Amniotic stem cell (primary cell): ENCODE data around the gene LDAH.

ENCODE experiments used
- DNase-seq: peaks from one replicate; lab custom pipeline; 2025; lab: John Stamatoyannopoulos, UW

Gene LDAH

GRCh38 chr2:20650877-20651730, 171.8 kb downstream of the LDAH start, which contains the start of gene HS1BP3:
TSS of gene HS1BP3 (minus strand) at chr2:20651098. CDS start at chr2:20651063, 35 bp downstream.
- peak; percentile 47 for DNase-seq

DNA sequence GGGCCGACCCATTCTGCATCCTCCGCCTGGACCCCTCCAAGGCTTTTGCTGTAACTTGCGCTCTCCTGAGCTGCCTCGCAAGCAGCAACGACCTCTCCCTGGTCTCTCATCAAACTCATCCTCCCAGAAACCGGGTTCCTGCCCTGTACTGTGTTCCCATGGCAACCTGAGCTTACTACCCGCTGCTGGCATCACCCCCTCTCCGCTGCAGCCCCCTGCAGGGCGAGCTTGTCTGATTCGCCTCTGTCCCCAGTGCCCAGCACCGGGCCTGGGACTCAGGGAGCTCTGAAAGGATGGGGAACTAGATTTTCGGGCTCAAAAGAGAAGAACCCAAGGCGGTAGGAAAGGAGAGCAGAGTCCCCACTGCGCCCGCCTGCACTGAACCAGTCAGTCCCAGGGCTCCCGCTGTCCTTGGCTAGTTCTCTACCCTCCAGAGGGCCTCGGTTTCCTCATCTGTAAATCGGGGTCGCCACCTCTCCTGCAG, 172.5 kb downstream of the LDAH start:
- DNase-seq, result no peak

DNA sequence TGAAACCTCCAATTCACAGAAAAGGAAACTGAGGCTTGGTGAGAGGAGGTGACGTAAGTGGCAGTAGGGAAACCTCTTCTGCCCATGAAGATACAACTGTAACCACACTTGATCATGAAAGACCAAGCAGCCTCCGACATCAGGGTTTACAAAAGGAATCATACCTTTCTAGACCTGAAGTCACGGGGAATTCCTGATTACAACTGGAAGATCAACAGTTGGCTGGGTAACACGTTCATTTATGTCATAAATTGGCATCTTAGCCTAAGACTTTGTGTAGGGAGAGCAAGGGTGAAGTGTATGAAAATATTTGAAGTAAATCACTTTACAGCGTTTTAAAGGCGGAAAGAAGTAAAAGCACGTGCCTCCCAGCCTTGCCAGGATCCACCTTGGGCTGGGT, 172.9 kb downstream of the LDAH start:
- no peak for DNase-seq

- DNase-seq, result no peak
Observed at GRCh38 chr2:20649576-20649975, 173.3 kb downstream of the LDAH start.

DNA sequence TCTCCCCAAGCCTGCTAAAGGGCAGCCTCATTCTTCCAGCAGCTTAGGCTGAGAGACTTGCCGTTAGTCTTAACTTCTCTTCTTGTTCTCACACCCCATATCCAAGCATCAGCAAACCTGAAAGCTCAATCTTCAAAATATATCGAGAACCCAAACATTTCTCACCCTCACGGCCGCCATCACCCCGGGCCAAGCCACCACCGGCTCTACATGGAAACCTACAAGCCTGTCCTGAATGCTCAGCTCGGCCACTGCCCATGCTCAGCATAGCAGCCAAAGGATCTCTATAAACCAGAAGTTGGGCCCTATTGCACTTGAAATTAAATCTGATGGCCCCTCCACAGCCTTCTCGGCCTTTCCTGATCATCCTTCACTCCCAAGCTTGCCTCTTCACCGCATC, 174.1 kb downstream of the LDAH start:
- no peak for DNase-seq

DNA sequence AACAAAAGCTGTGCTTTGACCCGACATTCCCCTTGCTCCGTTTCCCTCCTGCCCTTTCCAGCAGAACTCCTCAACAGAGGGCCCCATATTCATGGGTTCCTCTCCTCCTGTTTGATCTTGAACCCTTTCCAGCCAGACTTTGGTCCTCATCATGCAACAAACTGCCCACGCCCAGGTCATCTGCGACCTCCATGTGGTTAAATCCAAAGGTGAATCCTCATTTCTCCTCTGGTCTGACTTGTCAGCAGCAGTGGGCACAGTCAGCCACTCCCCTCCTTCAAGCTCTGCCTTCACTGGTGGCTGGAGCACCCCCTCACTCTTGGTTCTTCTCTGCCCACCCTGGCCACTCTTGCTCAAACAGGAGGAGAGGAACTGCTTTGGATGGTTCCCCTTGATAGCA, 174.7 kb downstream of the LDAH start:
- no peak for DNase-seq

DNA sequence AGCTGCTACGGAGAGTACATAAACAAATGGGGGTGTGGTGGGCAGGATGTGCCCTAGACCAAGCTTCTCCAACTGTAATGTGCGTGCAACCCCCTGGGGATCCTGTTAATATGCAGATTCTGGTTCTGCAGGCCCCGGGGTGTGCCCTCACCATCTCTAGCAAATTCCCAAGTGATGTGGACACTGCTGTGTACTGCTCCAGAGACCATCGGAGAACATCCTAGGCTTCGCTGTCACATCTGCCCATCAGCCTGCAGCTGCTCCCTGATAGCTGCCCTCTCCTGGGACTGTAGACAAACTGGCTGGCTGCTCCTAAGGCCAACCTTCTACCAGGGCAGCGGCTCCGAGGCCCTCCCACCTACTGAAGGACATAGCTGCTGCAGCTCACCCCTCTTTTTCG, 175.2 kb downstream of the LDAH start:
- no peak for DNase-seq

- DNase-seq, result no peak
Observed at GRCh38 chr2:20647211-20647610, 175.7 kb downstream of the LDAH start.

GRCh38 chr2:20646446-20646845, 176.5 kb downstream of the LDAH start:
- no peak for DNase-seq

- no peak for DNase-seq
Observed at GRCh38 chr2:20645761-20646160, 177.1 kb downstream of the LDAH start.

GRCh38 chr2:20645301-20645701, 177.6 kb downstream of the LDAH start:
- no peak for DNase-seq

DNA sequence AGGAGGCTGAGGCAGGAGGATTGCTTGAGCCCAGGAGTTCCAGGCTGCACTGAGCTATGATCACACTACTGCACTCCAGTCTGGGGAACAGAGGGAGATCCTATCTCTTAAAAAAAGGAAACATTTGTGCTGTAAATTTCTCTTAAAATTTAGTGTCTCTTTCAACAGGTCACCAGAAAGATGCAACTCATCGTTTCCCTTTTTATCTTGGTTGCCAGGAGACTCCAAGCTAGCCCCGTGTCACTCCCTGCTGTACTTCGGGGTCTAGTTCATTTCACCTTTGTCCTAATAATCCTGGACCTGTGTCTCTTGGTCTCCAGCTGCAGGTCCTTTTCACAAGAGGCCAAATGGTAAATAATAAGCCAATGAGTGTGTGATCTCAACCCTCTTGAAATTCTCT, 179.1 kb downstream of the LDAH start:
- no peak for DNase-seq

DNA sequence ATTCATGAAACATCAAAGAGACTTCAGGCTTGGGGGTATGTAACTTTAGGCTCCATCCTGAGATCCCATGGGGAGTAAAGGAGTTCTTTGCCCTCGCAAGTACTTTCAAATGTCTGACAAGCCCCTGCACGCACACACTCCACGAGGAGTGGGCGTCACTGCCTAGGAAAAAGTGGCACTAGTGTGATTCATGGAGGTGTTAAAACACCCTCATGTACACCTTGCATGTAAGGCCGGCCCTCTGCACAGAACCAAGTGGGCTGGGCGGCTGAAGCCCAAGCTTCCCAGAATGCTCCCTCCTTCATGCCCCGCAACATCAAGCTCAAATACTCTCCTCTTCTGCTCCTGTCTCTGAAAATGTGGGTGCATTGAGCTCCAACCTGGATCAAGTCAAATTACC, 179.8 kb downstream of the LDAH start:
- no peak for DNase-seq

DNA sequence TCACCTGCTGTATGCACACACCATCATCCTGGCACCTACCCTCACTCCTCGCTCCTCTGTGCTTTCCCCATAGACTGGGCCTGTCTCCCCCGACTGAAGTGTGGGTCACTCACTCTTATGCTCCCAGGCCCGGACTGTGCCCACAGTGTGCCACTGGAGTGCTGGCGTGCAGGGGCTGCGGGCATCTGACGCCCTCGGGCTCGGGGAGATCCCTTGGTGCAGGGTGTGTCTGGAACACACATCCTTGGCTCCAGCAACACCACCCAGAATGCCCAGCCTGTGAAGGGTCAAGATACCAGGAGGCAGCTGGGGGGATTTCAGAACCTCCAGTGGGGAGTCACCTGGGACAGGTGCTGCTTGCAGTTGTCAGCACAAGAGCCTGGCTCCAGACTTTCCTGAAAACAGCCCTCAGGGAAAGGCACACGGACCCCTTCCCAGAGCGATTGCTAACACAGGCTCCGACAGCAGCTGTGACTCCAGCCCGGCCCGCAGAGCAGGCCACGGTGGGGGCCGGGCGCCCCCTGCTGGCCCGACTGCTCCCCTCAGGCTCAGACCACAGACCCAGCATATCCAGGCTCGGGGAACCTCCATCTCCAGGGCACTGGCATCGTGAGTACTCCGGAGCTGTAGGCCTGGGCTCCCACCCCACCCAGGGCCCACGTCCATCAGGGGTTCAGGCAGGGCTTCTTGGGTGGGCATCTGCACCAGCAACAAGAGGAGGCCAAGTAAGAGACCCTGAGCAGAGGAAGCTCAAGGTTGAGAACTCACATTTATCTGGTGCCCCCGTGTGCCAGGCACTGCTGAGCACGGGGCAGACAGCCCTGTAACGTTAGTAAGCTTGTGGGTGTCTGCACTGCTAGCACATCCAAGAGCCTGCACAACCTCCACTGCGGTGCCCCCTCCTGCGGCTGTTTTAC, 180.6 kb downstream of the LDAH start:
- DNase-seq, result peak; percentile 42

DNA sequence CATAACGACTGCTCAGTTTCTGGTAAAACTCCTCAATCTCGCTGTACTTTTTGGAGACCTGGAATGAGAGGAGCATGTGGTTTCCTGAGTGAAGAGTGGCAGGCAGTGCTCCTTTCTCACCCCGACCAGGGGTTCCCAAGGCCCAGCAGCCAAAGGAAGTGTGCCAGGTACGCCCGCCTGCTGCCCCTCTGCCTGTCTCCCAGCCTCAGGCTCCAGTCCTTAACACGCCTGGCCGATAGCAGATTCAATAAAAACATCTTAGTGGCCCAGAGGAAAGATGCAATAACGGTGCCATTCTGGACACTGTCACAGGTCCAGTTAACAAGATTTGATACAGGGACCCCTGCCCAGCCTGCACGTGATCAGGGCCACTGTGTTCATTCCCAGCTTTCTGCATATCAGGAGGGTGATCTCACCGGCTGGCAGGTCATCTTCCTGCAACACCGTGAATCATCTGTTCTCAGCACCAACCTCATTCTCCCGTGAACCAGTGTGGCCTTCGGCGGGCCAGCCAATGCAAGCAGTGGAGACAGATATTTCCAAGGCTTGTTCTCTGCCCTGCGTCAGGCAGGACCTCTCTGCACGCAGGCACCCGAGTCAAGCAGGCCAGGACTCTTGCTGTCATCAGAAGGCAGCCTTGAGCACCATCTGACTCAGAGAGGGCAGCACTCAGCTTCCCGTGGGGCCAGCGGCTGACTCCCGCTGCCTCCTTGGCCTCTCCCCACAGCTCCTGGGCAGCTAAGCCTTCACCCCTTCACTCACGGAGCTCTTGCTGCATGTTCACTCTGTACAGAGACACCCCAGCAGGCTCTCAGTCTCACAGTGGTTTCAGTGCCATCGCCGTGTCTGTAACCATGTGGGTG, 181.5 kb downstream of the LDAH start:
- no peak for DNase-seq

- no peak for DNase-seq
Observed at GRCh38 chr2:20640411-20641122, 182.3 kb downstream of the LDAH start.

DNA sequence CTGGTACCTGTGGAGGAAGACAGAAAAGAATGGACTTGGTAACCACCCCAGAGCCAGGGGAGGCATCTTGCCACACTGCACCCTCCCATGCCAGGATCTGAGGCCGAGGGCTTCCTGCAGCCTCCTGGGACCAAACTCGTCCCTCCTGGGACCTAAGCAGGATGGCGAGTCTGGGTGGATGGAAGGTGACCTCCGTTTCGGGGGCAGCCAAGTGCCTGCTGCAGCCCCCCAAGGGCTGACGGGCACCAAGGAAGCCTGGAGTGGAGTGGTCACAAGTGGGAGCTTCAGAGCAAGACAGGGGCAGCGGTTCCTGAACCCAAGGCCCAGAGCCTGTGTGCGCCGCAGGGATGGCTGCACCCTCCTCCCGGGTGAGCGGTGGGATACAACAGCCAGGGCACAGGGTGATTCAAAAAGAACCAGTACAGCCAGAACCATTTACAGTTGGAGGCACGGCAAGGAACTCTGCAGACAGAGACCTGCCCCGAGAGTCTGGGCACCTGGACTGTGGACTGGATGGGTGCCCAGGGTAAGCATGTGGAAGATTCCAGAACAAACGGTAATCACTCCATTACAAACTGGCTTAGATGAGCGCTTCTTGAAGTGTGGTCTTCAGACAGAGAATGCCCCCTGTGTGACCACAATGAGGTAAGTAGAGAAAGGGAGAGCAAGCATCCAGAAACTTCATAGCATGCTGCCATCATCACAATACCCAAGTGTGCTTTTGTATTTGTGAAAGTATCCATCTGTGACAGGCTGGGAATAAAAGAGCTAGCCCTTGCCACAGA, 184.1 kb downstream of the LDAH start:
- no peak for DNase-seq

- no peak for DNase-seq
Observed at GRCh38 chr2:20638014-20638413, 184.9 kb downstream of the LDAH start.

- no peak for DNase-seq
Observed at GRCh38 chr2:20637147-20637546, 185.8 kb downstream of the LDAH start.
